ENCODE measurements around the gene LRRN2.
A peak's percentile ranks its signal among the peaks of the same experiment; 100 is the strongest.

LRRN2 gene

DNA sequence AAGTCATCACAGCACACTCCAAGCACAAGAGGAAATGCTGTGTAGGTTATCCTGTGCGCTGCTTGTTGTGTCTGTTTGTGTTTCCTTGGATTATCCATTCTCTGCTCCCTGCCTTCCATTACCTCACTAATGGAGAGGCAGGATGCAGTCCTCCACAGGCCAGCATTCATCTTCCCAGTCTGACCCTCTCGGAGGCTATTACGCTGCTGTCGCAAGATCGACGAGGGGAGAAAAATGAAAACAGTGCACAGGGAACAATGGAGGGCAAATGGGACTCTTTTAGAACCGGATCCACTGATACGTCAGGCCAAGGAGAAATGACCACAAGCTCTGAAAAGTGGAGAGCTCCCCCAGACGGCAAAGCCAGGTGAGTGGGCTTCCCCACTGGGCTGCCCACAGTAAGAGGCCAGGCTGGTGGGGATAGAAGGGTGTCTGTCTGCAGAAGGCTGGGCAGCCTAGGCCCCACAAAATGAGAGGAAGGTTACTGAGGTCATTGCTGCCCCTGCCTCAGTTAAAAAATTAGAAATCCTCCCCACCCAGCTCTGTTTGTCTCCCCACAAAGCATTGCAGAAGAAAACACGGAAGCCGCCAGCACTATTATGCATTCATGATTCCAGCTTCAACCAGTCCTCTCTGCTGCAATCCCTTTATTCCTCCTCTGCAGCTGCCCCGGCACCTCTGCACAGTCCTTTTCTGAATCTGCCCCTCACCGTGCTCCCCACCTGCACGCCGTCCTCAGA, 21.7 kb downstream of the LRRN2 start:
- no peak for FAIRE-seq

DNA sequence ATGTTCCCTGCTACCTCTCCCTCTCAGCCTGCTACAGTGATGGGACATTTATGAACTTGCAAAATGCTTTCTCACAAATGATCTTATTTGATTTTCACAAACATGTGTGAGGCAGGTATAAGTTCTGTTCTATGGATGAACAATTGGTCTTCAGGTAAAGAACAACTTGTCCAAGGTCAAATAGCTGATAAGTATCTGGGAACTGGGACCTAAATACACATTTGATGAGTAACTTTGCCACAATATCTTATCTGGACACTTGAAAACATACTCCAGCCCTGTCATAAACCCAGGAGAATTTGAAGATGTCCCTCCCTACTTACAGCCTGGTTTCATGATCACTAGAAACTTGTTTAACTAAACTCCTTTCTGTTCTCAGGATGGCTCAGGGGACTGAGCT, 23.0 kb downstream of the LRRN2 start:
- FAIRE-seq, result no peak
- no peak for DNase-seq (ENCODE audit: low spot score)

More for the DNA sequence above, 21.7 kb downstream of the LRRN2 start:
- DNase-seq (ENCODE audit: low spot score), result no peak

DNA sequence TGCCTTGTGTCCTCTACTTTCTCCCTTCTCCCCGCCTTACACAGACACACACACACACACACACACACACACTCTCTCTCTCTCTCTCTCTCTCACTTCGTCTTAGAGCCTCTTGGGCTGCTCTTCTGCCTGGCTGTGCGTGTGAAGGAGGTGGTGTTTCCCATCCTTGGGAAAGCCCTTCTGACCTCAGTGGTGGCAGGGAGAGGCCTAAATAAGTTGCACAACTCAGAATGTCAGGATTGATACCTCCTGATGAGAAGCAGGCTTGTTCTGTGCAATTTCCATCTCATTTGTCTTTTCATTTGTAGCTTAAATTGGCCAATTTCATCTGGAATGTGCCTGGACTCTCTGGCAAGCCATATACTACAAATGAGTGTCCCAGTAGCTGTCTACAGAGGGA, 25.0 kb downstream of the LRRN2 start:
- DNase-seq (ENCODE audit: low spot score), result no peak
- FAIRE-seq, result no peak

DNA sequence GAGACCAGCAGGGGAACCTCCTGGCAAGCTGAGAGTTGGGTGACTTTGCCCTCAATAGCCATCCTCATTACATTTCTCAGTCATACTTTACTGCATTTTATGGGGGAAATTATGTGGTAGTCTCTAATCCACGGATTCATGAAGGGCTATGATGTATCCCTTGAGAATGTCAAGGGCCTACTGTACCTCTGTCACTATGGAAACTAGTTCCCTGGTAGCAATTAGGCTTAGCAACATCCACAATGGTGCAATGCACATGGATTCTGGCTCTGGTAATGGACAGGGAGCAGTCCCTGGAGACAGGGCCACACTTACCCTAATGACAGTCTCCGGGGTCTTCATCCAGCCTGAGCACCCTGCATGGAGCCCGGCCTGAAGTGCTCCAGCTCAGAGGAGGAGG, 26.5 kb downstream of the LRRN2 start:
- DNase-seq (ENCODE audit: low spot score) (no peak), FAIRE-seq (no peak)

DNA sequence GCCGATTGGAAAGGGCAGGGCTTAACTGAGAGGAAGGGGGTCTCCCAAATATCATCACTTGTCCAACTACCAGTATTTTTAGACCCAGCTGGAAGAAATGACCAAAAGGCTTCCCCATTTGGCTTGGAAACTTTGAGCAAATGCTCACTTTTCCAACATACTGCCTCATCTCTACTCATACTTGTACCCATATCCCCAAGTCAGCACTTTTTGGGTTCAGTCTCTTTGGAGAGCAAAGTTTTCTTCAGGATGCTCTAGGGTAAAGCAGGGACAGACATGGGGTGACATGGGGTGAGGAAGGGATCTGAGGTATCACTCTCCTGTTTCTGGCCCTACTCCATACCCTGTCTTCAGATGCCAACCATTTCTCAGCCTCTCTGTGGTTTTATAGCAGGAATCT, 27.2 kb downstream of the LRRN2 start:
- DNase-seq (ENCODE audit: low spot score) (no peak), FAIRE-seq (no peak)

DNA sequence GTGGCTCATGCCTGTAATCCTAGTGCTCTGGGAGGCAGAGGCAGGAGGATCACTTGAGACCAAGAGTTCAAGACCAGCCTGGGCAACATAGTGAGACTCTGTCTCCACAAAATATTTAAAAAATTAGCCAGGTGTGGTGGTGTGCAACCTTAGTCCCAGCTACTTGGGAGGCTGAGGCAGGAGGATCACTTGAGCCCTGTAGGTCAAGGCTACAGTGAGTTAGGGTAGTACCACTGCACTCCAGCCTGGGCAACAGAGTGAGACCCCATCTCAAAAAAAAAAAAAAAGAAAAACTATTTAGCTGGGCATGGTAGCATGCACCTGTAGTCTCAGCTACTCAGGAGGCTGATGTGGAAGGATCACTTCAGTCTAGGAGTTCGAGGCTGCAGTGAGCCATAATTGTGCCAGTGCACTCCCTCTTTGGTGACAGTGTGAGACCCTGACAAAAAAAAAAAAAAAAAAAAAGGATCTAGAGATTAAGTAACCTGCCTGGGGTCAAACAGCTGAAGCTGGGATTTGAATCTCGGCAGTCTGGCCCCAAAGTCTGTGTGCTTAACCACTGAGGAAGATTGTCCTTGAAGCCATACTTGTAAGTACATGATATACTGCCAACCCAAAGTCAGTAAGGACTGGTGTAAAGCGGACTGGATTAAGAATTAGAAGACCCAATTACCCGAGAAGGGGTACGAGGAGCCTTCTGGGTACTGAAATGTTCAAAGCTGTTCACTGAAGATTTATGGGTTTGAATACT, 31.8 kb downstream of the LRRN2 start:
- DNase-seq (ENCODE audit: low spot score) (no peak), FAIRE-seq (no peak)

DNA sequence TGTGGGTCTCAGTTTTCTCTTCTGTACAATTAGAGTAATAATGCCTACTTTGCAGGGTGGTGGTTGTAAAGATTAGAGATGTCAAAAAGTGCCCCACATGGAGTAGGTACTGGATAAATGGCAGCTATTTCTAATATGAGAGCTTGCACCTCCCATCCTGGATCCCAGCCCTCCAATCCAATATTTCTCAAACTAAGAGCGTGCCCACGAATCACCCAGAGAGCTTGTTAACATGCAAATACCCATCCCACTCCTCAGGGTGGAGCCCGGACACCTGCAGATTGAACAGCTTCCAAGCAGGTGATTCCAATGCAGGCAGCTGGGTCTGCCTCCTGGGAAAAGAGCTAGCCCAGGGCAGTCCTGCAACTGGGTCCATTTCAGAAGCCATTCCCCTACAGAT, 33.0 kb downstream of the LRRN2 start:
- FAIRE-seq (no peak), DNase-seq (ENCODE audit: low spot score) (no peak)

DNA sequence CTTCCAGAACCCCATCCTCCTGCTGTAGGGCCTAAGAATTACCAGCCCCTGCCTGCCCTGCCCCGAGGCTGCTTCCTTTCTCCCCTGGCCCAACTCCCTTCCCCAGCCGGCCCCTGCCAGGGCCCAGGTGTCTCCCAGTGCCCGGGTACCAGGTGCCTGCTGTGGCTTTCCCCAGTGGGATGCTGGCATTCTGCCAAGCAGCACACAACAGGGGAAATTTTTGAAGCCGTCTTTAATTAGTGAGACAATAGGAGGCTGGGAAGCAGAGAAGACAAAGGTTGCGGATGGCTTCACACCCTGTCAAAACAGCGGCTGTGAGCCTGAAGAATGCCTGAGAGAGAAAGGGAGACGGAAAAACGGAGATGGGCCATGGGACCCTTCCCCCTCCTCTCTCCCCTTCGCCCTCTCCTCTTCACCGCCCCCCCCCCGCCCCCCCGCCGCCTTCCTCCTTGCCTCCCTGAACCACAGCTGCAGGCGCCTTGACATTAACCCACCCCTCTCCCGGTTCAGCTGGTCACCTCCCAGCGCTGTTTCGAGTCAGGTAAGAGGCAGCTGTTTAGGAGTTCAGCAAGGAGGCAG, 33.6 kb downstream of the LRRN2 start:
- FAIRE-seq (no peak), DNase-seq (ENCODE audit: low spot score) (no peak)

DNA sequence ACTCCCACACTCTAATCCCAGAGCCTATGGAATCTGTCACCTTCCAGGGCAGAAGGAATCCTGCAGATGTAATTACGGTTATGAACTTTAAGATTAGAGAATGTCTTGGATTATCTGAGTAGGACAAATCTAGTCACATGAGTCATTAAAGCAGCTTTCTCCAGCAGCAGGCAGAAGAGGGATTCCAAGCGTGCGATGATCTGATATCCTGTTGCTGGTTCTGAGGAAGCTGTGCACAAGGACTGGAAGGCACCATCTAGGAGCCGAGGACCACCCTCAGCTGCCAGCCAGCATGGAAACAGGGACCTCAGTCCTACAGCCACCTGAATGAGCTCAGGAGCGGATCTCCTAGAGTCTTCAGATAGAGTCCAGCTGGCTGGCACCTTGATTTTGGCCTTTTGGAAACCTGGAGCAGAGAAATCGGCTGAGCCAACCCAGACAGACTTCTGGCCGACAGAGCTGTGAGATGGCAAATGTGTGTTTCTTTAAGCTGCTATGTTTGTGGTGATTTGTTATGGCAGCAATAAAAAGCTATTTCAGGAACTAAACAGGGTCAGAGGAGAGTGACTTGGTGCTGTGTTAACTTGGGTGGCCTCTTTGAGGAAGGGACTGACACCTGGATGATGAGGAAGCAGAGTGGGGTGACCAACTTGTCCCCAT, 34.5 kb downstream of the LRRN2 start:
- DNase-seq (ENCODE audit: low spot score) (no peak), FAIRE-seq (no peak)

DNA sequence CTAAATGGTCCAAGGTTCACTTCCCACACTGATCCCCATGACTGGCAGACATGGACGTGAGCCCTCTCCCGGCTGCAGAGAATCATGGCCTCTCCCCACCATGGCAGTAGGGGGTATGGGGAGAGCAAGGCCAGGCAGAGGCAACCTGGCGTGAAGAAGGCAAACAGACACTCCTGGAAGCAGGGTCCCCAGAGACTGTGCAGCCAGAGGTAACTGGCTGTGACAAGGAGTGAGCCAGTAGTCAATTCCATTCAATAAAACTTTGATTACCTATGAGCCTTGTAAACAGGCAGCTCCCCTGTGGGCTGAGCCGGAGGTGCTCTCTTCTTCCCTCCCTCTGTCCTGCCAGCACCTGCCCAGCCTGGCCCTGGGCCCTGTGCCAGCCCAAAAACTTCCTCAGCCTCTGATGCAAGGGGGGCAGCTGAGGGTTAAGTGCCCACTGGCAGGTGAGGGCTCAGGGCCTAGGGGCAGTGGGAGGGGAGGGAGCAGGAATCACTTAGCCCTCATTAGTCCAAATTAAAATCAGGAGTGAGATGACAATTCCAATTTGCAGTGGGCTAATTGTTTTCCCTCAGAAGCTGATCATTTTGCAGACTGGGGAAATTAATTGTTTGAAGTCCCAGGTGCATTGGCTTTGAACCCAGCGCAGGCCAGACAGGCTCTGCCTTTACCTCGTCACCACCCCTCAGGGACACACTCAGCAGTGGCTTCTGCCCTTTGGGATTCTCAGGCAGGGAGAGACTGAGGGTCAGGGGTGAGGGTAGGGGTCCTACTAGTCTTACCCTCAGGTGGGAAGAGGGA, 35.6 kb downstream of the LRRN2 start:
- DNase-seq (ENCODE audit: low spot score), result no peak
- FAIRE-seq, result no peak

DNA sequence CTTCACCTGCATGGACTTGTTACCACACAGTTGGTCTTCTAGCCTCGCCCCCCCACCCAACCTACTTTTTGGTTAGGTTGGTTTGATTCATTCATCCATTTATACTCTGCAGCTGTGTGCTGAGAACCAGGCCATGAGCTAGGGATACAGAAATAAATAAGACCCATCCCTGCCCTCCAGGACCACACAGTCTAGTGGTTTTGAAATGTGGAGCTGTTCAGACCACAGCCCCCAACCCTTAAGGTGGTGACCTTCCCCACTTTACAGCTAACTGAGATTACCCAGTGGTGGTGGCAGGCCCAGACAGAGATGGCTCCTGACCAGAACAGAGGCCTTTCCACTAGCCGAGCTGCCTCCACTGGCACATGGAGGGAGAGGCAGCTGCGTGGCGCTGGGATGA, 37.0 kb downstream of the LRRN2 start:
- DNase-seq (ENCODE audit: low spot score), result no peak
- no peak for FAIRE-seq

DNA sequence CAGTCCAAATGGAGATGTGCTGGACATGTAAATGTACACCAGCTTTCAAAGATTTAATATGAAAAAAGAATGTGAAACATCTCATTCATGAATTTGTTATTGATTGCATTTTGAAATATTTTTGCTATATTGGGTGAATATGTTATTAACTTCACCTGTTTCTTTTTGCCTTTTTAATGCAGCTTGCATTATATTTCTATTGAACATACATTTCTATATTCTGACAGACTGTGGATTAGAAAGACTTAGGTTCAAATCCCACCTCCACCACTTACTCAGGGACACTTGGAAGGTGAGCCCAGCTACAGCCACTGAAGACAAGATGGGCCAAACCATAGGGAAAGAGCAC, 37.8 kb downstream of the LRRN2 start:
- FAIRE-seq (no peak), DNase-seq (ENCODE audit: low spot score) (no peak)

DNA sequence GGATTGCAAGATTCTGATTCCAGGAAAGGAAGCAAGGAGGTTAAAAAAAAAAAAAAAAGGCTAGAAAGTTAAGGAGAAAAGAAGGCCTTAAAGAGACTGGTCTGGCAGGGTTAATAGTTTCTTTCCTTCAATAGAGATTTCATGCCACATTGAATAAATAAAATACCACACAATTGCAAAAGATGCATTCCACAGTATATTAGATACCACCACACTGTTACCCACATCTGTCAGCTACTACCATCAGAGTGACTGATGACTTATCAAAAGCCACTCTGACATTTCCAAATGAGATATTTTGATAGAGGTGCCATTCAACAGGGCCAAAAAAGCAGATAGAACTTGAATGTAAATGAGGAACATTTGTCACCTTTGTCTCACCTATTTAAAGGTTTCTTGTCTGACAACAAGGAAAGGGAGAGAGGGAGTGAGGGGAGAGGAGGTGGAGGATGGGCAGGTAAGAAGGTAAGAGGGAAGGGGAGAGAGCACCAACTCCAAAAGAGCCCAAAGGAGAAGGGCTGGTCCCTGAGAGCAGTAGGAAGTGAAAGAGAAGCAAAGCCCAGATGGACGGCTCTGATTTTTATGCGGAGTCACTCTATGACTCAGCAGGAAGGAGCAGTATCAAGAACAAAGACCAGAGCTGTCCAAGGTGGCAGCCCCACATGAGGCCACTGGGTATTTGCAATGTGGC, 38.3 kb downstream of the LRRN2 start:
- DNase-seq (ENCODE audit: low spot score), result peak; percentile 83
- FAIRE-seq, result no peak

DNA sequence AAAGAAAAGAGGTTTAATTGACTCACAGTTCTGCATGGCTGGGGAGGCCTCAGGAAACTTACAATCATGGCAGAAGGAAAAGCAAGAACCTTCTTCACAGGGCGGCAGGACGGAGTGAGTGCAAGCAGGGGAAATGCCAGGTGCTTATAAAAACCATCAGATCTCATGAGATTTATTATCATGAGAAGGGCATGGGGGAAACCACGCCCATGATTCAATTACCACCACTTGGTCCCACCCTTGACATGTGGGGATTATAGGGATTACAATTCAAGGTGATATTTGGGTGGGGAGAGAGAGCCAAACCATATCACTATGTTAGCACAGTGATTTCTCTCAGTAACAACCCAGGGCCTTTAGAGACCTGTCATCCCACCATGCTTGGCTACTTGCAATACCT, 39.9 kb downstream of the LRRN2 start:
- FAIRE-seq, result no peak

DNA sequence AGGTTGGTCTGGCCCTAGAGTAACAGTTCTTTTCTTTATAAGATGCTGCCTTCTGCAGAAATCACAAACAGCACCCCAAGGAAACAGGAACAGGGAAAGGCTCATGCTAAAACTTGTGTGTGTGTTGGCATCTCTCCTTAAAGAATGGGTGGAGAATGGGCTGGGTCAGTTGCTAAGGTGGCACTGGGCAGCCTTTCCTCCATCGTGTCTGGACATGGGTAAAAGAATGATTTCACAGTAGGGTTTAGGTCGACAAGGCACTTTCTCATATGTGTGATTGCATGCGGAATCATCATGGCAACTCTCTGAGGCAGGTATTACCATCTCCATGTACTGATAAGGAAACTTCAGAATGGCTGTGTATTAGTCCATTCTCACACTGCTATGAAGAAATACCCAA, 40.3 kb downstream of the LRRN2 start:
- DNase-seq (ENCODE audit: low spot score) (no peak), FAIRE-seq (no peak)

More for the DNA sequence above, 39.9 kb downstream of the LRRN2 start:
- no peak for DNase-seq (ENCODE audit: low spot score)

DNA sequence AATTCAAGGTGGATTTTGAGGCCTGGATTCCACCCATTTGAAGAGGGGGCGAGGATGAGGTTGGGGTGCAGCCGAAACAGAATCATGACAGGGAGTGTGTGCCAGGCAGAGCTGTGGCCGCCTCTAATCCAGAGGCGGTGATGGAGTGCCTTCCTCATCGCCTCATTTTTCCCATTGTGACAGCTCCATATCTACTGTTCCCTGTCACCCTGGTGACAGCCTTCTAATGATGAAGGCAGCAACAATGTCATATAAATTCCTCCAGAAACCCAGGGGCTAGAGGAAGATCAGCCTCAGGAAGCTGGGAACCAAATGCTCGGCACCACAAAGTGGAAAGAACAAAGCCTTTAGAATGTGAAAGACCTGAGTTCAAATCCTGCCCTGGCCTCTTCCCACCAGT, 42.0 kb downstream of the LRRN2 start:
- FAIRE-seq, result no peak
- no peak for DNase-seq (ENCODE audit: low spot score)

DNA sequence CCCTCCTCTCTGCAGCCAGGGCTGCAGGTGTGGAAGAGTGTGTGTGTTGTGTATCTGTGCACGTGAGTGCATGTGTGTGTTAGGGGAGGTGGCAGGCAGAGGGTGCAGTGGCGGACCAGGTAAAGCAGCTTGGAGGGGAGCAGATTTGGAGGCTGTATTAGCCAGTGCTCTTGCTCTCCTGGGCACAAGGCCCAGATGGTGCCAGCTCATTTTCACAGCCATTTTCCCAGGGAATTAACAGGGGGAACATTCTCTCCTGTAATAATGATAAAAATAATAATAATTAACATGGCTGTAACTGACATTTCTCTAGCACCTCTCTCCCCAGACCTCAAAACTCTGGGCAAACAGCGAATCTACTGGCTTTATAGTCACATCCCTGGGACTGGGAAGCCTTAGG, 43.6 kb downstream of the LRRN2 start:
- FAIRE-seq, result no peak

DNA sequence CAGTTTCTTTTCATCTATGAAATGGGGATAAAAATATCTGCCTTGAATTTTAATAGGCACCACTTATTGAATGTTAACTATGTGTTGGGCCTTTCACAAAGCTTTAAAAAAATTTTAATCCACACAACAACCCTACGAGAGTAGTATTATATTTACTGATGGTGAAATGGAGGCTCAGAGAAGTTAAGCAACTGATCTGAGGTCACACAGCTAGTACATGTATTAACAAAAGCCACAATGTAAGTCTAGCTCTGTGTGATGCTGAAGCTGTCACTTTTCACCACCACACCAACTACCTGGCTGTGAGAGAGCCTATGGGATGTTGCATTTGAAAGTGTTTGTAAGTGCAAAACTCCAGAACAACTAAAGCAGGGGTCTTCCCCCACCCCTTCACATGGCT, 44.1 kb downstream of the LRRN2 start:
- no peak for FAIRE-seq
- no peak for DNase-seq (ENCODE audit: low spot score)

More for the DNA sequence above, 43.6 kb downstream of the LRRN2 start:
- no peak for DNase-seq (ENCODE audit: low spot score)

DNA sequence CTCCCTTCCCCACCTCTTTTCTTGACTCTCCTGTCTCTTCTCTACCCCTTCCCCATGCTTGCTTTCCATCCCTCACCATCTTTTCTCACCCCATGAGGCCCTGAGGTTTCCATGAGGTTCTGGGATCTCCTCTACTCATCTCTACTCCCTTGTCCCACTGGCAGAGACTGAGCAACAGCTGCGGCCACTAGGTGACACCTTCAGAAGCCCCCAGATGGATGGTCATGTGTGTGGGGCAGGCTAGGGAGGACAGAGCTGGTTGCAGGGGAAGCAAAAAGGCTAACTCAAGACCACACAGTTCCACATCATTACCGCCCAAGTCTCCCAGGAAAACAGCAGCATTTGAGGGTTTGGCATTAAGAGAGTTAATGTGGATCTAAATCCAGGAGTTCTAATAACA, 45.0 kb downstream of the LRRN2 start:
- no peak for FAIRE-seq
- DNase-seq (ENCODE audit: low spot score), result no peak

DNA sequence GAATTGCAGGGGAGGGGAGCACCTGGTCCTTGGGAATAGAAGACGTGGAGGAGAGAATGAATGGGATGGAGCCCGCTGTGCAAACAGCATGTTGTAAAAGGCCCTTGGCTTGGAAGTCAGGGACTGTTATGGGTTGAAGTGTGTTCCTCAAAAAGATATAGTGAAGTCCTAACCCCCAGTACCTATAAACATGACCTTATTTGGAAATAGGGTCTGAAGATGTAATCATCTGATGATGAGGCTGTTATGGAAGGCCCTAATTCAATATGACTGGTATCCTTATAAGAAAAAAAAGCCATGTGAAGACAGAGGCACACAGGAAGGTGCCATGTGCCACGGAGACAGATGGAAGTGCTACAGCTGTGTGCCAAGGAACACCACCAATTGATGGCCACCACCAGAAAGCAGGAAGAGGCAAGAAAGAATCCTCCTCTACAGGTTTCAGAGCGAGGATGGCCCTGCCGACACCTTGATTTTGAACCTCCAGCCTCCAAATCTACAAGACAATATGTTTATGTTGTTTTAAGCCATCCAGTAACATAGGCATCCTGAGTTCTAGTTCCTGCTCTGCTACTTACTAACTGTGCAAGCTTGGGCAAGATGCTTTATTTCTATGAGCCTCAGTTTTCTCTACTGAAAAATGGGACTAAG, 51.2 kb downstream of the LRRN2 start:
- DNase-seq (ENCODE audit: low spot score), result no peak
- no peak for FAIRE-seq

Measured in urothelium cell line (cell line).